ENCODE measurements around the gene ICAM3.
A peak's percentile ranks its signal among the peaks of the same experiment; 100 is the strongest.

ICAM3 gene

GRCh38 chr19:10317857-10318462 lies 21.5 kb downstream of the ICAM3 start:
- no peak for DNase-seq

GRCh38 chr19:10317045-10317856 lies 22.2 kb downstream of the ICAM3 start:
- DNase-seq = no peak

- DNase-seq = no peak
These were observed 23.0 kb downstream of the ICAM3 start for GRCh38 chr19:10316229-10317044.

GRCh38 chr19:10315335-10316214 lies 23.8 kb downstream of the ICAM3 start, which contains the start of gene FDX2:
Gene FDX2, minus strand, starts transcription at chr19:10316015. Its CDS starts 19 bp downstream, at chr19:10315996.
- DNase-seq = peak; percentile 54

- DNase-seq = no peak
These were observed 30.0 kb downstream of the ICAM3 start, which contains the start of gene ZGLP1 for GRCh38 chr19:10309423-10309822. Gene ZGLP1, minus strand, starts transcription at chr19:10309815.

- DNase-seq = no peak
These were observed 33.1 kb downstream of the ICAM3 start for GRCh38 chr19:10306327-10306726.

GRCh38 chr19:10305139-10305806 lies 34.2 kb downstream of the ICAM3 start:
- no peak for DNase-seq

- DNase-seq = no peak
These were observed 39.6 kb downstream of the ICAM3 start for GRCh38 chr19:10299545-10300458.

GRCh38 chr19:10295847-10296591 lies 43.4 kb downstream of the ICAM3 start:
- DNase-seq = no peak

GRCh38 chr19:10295305-10295846 lies 44.0 kb downstream of the ICAM3 start:
- no peak for DNase-seq

GRCh38 chr19:10294368-10294697 lies 45.1 kb downstream of the ICAM3 start:
- DNase-seq = no peak

- DNase-seq = no peak
These were observed 45.6 kb downstream of the ICAM3 start for GRCh38 chr19:10293637-10294367.

GRCh38 chr19:10292789-10293636 lies 46.4 kb downstream of the ICAM3 start:
- DNase-seq = no peak

GRCh38 chr19:10292206-10292788 lies 47.1 kb downstream of the ICAM3 start:
- peak; percentile 55 for DNase-seq

- DNase-seq = no peak
These were observed 47.7 kb downstream of the ICAM3 start for GRCh38 chr19:10291554-10292205.

GRCh38 chr19:10290876-10291553 lies 48.4 kb downstream of the ICAM3 start:
- no peak for DNase-seq

Measured in SHP77 treated with DMSO at 0.1 percent for 48 hours (cell line).